Activated T-helper 17 cell treated with anti-CD3 and anti-CD28 coated beads, Interleukin-2, amount 50 U/mL, for 72 hours (primary cell): Measurements from ENCODE around the gene UBALD1. TPM values are rescaled to one million over a fixed set of nuclear protein-coding genes. Genes with fewer than 3 reads are reported as not detected.

Source experiments
- ATAC-seq: fragments of 150-1000 bp; cut with Tn5 transposase; replicated peaks from 2 replicates; pipeline ENCODE4 v1.10.0; 2021; ENCODE audit warnings: mild to moderate bottlenecking, moderate library complexity
- H3K27ac Mint-ChIP-seq: one replicate; pipeline ENCODE4 v1.8.0; 2022; ENCODE audit warnings: mixed read lengths
- H3K27me3 Mint-ChIP-seq: one replicate; pipeline ENCODE4 v1.8.0; 2022; ENCODE audit warnings: mixed read lengths
- H3K36me3 Mint-ChIP-seq: one replicate; pipeline ENCODE4 v1.8.0; 2022; ENCODE audit warnings: low read depth, mild to moderate bottlenecking, mixed read lengths
- H3K4me1 Mint-ChIP-seq: one replicate; pipeline ENCODE4 v1.8.0; 2022; ENCODE audit warnings: mixed read lengths
- H3K4me3 Mint-ChIP-seq: one replicate; pipeline ENCODE4 v1.8.0; 2022; ENCODE audit warnings: mild to moderate bottlenecking, mixed read lengths
- H3K9me3 Mint-ChIP-seq: one replicate; pipeline ENCODE4 v1.8.0; 2022; ENCODE audit warnings: mixed read lengths
- total RNA-seq, 2 donors: library from RNA; stranded (reverse); gene quantifications; one replicate each; pipeline ENCODE4 v1.2.3, GENCODE V29; 2022

Gene UBALD1
- total RNA-seq, 2 donors from 2014 or later: 16.6 to 24.5 TPM

DNA sequence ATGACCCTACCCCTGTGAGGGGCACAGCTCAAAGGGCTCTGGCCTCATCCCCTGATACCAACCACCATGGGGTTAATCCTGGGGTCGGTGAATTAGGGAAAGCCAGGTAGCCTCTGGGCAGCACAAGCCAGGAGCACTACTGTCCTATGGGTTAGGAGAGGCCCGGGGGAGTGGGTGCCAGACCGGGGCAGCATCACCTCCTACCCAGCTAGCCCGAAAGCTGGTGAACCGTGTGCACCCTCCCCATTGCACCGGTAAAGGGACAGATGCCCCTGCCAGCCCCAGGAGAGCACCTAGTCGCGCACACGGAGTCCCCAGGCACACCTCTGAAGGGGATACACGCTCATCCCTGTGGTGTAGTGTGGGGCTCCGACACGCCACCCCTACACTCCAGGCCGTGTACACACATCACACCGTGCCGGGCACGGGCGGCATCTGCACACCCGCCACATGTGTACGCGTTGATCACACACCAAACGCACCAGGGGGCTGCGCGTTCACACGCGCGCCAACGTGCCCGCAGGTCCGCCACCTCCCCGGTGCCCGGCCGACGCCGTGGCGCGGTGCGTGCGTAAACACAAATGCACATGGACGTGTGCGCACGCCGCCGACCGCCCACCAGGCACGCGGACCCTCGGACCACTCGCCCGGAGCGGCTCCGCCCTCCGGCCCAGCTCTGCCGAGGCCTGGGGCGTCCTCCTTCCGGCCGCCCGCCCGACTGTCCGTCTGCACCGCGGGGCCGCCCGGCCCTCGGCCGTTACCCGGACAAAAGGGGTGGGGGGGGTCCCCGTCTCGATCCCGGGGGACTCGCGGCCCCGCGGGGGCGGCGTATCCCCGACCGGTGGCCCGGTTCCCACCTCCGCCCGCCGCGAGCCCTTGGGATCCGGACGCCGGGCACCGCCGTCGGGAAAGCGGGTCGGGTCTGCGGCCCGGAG, 785 bp downstream of the UBALD1 start:
- Mint-ChIP-seq H3K4me3 (peak overlapping the region; percentile 86), H3K27ac (no peak overlapping the region), H3K27me3 (no peaks in the 10 kb centered on the region), H3K9me3 (no peaks in the 10 kb centered on the region), H3K4me1 (peaks cover 4% of the 10 kb centered on the region), H3K36me3 (no peaks in the 10 kb centered on the region)
- ATAC-seq: no peak

- no peak overlapping the region for H3K27ac Mint-ChIP-seq
- no peaks in the 10 kb centered on the region for H3K27me3 Mint-ChIP-seq
- H3K4me3 Mint-ChIP-seq: peak overlapping the region; percentile 58
- ATAC-seq: no peak
- peaks cover 4% of the 10 kb centered on the region for H3K4me1 Mint-ChIP-seq
- H3K36me3 Mint-ChIP-seq: no peaks in the 10 kb centered on the region
- H3K9me3 Mint-ChIP-seq: no peaks in the 10 kb centered on the region
Measured at GRCh38 chr16:4612977-4613635, 1.6 kb downstream of the UBALD1 start.

- Mint-ChIP-seq H3K9me3 (no peaks in the 10 kb centered on the region), H3K36me3 (no peaks in the 10 kb centered on the region), H3K27ac (no peak overlapping the region), H3K4me1 (peaks cover 4% of the 10 kb centered on the region), H3K27me3 (no peaks in the 10 kb centered on the region), H3K4me3 (peak overlapping the region; percentile 58)
- ATAC-seq: no peak
Measured at GRCh38 chr16:4612474-4612931, 2.2 kb downstream of the UBALD1 start.

GRCh38 chr16:4611337-4612021, 3.2 kb downstream of the UBALD1 start:
- Mint-ChIP-seq H3K4me1 (peaks cover 2% of the 10 kb centered on the region), H3K27ac (no peak overlapping the region), H3K27me3 (no peaks in the 10 kb centered on the region), H3K4me3 (no peak overlapping the region), H3K36me3 (no peaks in the 10 kb centered on the region), H3K9me3 (no peaks in the 10 kb centered on the region)
- ATAC-seq: no peak

GRCh38 chr16:4610011-4611005, 4.4 kb downstream of the UBALD1 start:
- Mint-ChIP-seq H3K9me3 (no peaks in the 10 kb centered on the region), H3K4me3 (no peak overlapping the region), H3K36me3 (no peaks in the 10 kb centered on the region), H3K27ac (no peak overlapping the region), H3K27me3 (no peaks in the 10 kb centered on the region), H3K4me1 (no peaks in the 10 kb centered on the region)
- no peak for ATAC-seq

DNA sequence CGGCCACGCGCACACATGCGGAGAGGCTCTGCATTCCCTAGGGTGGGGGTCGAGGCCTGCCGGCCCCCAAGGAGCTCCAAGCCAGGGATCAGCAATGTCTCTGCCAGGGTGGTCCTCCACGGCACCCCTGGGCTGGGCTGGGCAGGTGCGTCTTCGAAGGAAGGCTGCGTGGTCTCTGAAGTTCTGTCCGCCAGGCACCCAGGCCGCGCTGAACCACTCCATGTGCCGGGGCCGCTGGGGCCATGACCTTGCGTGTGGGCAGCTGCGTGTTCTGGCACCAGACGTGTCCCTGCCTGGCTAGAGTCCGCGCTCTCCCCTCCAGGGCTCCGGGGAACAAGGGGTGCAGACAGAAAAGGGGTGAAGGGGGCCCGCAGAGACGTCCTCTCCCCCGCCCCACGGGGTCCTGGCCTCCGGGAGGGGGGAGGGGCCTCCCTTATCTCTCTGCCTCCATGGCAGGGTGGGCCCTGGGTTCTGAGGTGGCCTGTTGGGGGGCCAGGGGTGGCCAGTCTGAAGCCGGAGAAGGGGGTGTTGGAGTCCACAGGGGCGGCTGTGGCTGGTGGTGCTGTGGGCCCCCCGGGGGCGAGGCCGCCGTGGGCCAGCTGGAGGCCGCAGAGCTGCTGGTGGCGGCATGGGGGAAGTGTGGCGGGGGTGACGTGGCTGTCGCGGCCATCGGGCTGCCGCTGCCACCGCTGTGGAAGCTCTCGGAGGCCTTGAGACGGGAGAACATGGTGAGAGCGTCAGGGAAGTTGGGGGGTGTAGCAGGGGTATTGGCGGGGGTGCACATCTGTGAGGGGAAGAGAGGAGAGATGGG, 5.3 kb downstream of the UBALD1 start:
- Mint-ChIP-seq H3K27ac (no peak overlapping the region), H3K36me3 (no peaks in the 10 kb centered on the region), H3K27me3 (no peaks in the 10 kb centered on the region), H3K4me1 (no peaks in the 10 kb centered on the region), H3K4me3 (no peak overlapping the region), H3K9me3 (no peaks in the 10 kb centered on the region)
- ATAC-seq: no peak

- ATAC-seq: no peak
- H3K27me3 Mint-ChIP-seq: no peaks in the 10 kb centered on the region
- no peaks in the 10 kb centered on the region for H3K4me1 Mint-ChIP-seq
- H3K36me3 Mint-ChIP-seq: no peaks in the 10 kb centered on the region
- H3K9me3 Mint-ChIP-seq: no peaks in the 10 kb centered on the region
- H3K27ac Mint-ChIP-seq: no peak overlapping the region
- H3K4me3 Mint-ChIP-seq: no peak overlapping the region
Measured at GRCh38 chr16:4608704-4608980, 6.0 kb downstream of the UBALD1 start.

DNA sequence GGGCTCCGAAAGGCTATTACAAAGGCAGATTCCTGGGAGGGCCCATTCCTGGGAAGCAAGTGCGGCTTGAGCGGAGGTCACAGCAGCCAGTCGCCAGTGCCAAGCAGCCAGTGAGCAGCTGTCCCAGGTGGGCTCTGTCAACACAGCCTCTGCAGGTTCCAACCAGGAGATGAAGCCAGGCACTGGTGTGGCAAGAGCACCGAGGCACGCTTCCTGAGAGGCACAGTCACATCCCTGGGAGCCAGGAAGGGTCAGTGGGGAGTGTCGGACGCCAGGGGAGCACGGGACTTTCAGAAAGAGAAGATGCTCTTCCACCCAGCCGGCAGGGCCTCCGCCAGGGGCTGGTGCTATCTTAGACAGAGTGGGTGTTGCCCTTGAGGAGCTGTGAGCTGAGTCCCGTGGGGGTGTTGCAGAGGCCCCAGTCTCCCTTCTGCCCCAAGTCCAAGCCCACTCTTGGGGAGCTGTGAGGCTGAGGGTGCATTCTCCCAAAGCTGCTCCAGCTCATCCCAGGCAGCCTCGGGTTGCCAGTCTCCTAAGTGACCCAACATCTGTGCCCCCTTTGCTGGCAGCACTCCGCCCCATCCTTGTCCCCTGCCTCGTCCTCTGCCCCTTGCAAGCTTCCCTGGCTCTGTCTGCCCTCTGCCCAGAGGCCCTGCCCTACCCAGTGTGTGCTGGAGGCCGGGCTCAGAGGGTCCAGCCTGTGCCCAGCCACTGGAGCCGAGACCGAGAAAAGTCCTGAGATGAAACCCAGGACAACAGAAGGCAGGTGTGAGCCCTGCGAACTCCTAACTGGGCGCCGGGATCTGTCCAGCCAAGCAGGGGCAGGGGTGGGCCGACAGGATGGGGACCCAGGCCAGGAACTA, 6.6 kb downstream of the UBALD1 start:
- Mint-ChIP-seq H3K27me3 (no peaks in the 10 kb centered on the region), H3K4me3 (no peak overlapping the region), H3K27ac (no peak overlapping the region), H3K36me3 (no peaks in the 10 kb centered on the region), H3K4me1 (no peaks in the 10 kb centered on the region), H3K9me3 (no peaks in the 10 kb centered on the region)
- no peak for ATAC-seq

DNA sequence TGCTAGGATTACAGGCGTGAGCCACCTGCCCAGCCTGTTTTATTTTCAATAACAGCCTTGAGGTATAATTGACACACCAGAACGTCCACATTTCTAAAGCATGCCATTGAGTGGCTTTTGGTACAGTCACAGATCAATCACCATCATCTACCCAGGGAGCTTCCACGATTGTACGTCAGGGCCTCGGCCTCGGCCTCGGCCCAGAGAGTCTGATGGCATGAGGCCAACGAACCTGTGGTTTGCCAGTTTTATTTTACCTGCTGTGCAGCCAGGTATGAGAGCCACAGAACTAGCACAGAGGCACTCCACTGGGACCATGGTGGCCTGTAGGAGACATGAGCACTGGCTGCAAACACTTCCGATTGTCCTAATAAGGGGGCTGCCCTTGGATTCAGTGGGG, 8.3 kb downstream of the UBALD1 start:
- no peaks in the 10 kb centered on the region for H3K36me3 Mint-ChIP-seq
- H3K4me1 Mint-ChIP-seq: no peaks in the 10 kb centered on the region
- peaks cover 3% of the 10 kb centered on the region for H3K27me3 Mint-ChIP-seq
- ATAC-seq: no peak
- no peaks in the 10 kb centered on the region for H3K9me3 Mint-ChIP-seq
- H3K4me3 Mint-ChIP-seq: no peak overlapping the region
- no peak overlapping the region for H3K27ac Mint-ChIP-seq

DNA sequence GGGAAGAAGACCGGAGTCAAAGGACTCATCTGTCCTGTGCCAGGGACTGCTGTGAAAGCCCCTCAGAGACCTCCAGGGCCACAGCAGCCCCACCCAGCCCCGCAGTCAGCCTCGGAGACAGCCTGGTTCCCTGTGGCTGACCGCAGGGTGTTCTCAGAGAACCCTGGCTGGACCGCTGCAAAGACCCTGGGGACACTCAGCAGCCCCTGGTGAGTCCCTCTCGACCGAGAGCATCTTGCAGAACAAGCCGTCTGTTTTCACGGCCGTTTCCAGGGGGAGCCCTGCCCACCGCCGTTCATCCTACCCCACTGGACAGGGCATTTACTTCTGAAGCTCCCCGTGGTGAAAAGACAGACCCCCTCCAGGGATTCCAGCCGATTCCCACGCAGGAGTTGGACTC, 10.3 kb downstream of the UBALD1 start:
- ATAC-seq: no peak
- peaks cover 3% of the 10 kb centered on the region for H3K27me3 Mint-ChIP-seq

DNA sequence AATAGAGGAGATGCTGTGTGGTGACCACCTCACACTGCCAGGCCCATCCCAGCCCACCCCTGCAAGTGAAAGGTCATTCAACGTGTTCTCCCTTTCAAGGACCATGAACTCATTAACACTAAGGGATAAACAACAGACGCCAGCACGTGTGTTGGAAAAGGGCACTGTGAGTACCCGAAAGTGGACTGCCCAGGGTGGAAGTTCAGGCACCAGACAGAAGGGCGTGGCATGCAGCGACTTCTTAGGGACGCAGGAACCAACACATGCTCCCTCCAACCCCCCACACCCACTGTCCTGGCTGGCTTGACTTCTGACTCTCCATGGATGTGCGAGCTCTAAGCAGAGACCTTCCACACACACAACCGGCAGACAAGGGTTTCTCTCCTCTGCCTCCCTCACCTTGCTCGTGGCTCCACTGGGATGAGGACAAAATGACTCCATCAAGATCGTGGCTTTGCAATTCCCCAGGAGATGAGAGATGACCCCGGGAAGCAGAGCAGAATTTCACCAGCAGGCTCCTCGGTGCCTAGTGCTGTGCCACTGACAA, 11.0 kb downstream of the UBALD1 start:
- Mint-ChIP-seq H3K9me3 (no peaks in the 10 kb centered on the region), H3K27me3 (peaks cover 3% of the 10 kb centered on the region)

More for the DNA sequence above, 10.3 kb downstream of the UBALD1 start:
- no peaks in the 10 kb centered on the region for H3K36me3 Mint-ChIP-seq
- H3K4me3 Mint-ChIP-seq: no peak overlapping the region
- H3K27ac Mint-ChIP-seq: no peak overlapping the region
- no peaks in the 10 kb centered on the region for H3K4me1 Mint-ChIP-seq
- no peaks in the 10 kb centered on the region for H3K9me3 Mint-ChIP-seq

GRCh38 chr16:4602331-4602730, 12.4 kb downstream of the UBALD1 start:
- no peak for ATAC-seq
- Mint-ChIP-seq H3K9me3 (no peaks in the 10 kb centered on the region), H3K4me3 (no peak overlapping the region), H3K4me1 (no peaks in the 10 kb centered on the region), H3K27me3 (peaks cover 3% of the 10 kb centered on the region), H3K36me3 (no peaks in the 10 kb centered on the region), H3K27ac (no peak overlapping the region)

More for the DNA sequence above, 11.0 kb downstream of the UBALD1 start:
- H3K27ac Mint-ChIP-seq: no peak overlapping the region
- H3K4me3 Mint-ChIP-seq: no peak overlapping the region
- no peaks in the 10 kb centered on the region for H3K36me3 Mint-ChIP-seq
- no peaks in the 10 kb centered on the region for H3K4me1 Mint-ChIP-seq
- no peak for ATAC-seq
